Upper lobe of left lung (tissue), 6 donors: ENCODE measurements around the gene KITLG. TPM values are rescaled to one million over a fixed set of nuclear protein-coding genes. Genes with fewer than 3 reads are reported as not detected.
A peak's percentile ranks its signal among the peaks of the same experiment; 100 is the strongest.
"Not testable (repeated sequence)": the region's sequence is repeated elsewhere in the genome, so short reads cannot be mapped to it uniquely, and the experiment has no call there.

Experiments
- ATAC-seq, 2 donors: fragments of 200-7000 bp; cut with Tn5 transposase; one replicate each; pipeline ENCODE4 v1.9.1; 2022; ENCODE audit warnings: mild to moderate bottlenecking in 2 of 2, moderate library complexity in 2 of 2; ENCODE audit not compliant: low FRiP score in 2 of 2
- DNase-seq, 2 donors: peaks; one replicate each; pipeline ENCODE4 v3.0.0-alpha.2; 2019 to 2020
- H3K27ac ChIP-seq, 4 donors: fragments of 200-600 bp; sonication (generic); one replicate each; pipeline ENCODE4 v1.5.1; 2016 to 2019
- H3K27me3 ChIP-seq, 4 donors: fragments of 200-600 bp; sonication (generic); one replicate each; pipeline ENCODE4 v1.5.1; 2017 to 2019
- H3K36me3 ChIP-seq, 4 donors: fragments of 200-600 bp; sonication (generic); one replicate each; pipeline ENCODE4 v1.5.1; 2016 to 2019
- H3K4me1 ChIP-seq, 4 donors: fragments of 200-600 bp; sonication (generic); one replicate each; pipeline ENCODE4 v1.5.1; 2018 to 2019
- H3K4me3 ChIP-seq, 4 donors: fragments of 200-600 bp; sonication (generic); one replicate each; pipeline ENCODE4 v1.5.1; 2017 to 2019; ENCODE audit warnings: mild to moderate bottlenecking in 2 of 4, moderate library complexity in 1 of 4
- H3K9me3 ChIP-seq, 4 donors: fragments of 200-600 bp; sonication (generic); one replicate each; pipeline ENCODE4 v1.5.1; 2018 to 2019
- EP300 ChIP-seq, 4 donors: sonication (generic); formaldehyde crosslinking; IDR thresholded peaks; one replicate each; pipeline ENCODE4 v1.5.1; 2017; ENCODE audit warnings: antibody characterized with exemption in 4 of 4, control low read depth in 2 of 4
- POLR2A ChIP-seq, 4 donors: fragments of 450-650 bp; IDR thresholded peaks; one replicate each; pipeline ENCODE4 v1.5.1; 2016 to 2017; ENCODE audit warnings: antibody characterized with exemption in 4 of 4, mild to moderate bottlenecking in 2 of 4
- POLR2AphosphoS5 ChIP-seq, 2 donors: sonication (generic); formaldehyde crosslinking; IDR thresholded peaks; one replicate each; pipeline ENCODE4 v1.5.1; 2017; ENCODE audit warnings: antibody characterized with exemption in 2 of 2
- WGBS, 2 donors: methylation state at CpG; one replicate each; pipeline ENCODE4 v1.1.5; 2017 to 2018; 5-methylcytosine and 5-hydroxymethylcytosine counted together
- total RNA-seq, 6 donors: library from RNA; depleted of rRNA in 4 of 6; stranded (reverse); fragments of >200 nt in 4 of 6; gene quantifications; one replicate each; pipeline versions ENCODE4 v1.1.0 to v1.2.1, GENCODE V29; 2016 to 2021
- TF ChIP-seq, protein P1 (sequence below), 6 experiments: fragments of 450-650 bp in 4 of 6; fragments of 200-600 bp in 2 of 6; sonication (generic) in 2 of 6; IDR thresholded peaks; one replicate each; pipeline ENCODE4 v1.5.1; 2016 to 2019; ENCODE audit warnings: antibody characterized with exemption in 6 of 6
- donor health status: DM: no; HTN: no; CAD: no; lungs with moderate emphysema.
- donor health status: DM: no; HTN: yes; CAD: no; lungs with severe emphysema.

The KITLG gene
- total RNA-seq, result 10 to 100 TPM; 10.2 to 72.7 (median 36.6) TPM

DNA sequence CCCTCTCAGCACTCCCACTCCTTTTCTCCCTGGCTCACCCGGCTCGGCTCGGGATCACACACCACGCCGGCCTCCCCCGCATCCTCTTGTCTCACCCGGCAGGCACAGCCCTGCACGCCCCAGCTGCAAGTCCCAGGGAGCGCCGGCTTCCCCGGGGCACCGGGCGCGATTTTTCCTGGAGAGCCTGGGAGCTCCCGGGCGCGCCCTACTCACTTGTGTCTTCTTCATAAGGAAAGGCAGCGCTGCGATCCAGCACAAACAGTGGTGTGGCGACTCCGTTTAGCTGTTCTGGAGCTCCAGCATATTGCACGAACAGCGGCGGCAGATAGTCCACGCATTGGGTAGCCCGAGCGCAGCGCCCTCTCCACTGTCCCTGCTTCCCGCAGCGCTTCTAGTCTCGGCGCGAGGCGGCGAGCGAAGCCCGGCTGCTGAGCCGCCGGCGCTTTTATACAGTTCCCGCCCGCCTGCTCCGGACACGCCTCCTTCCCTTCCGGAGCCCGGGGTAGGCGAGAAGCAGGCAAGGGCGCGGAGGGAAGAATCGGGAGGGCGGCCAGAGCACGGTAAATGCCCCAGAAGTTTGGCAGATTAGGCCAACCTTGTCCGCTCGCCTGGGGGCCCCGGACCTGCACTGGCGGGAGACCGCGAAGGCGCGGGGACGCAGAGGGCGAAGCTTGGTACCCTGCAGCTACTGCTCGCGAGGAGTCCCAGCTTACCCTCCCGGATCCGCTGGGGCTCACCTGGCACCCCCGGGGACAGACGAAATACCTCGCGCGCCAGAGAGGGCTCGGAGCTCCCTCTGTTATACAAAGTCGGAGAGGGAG lies at the start of gene KITLG:
Gene KITLG, minus strand, starts transcription at position 421 of the 821 bp plus-strand sequence. Its CDS starts 193 bp downstream, at position 228.
- Histone ChIP-seq H3K27me3 (peaks cover 0 to 2% (median 0%) of the 10 kb centered on the region in 4 donors), H3K36me3 (no peaks in the 10 kb centered on the region), H3K4me1 (peaks cover 0 to 21% (median 10%) of the 10 kb centered on the region in 4 donors), H3K4me3 (peak within 1 kb of the TSS; percentile 58 to 84 (median 80)), H3K9me3 (no peaks in the 10 kb centered on the region), H3K27ac (peak within 1 kb of the TSS; percentile 70 to 89 (median 79))
- WGBS, 2 donors, result 0 to 7% methylated on average over 16 to 39 of the region's 73 CpGs
- ATAC-seq (peak; percentile 95 to 96), DNase-seq (peak; percentile 85 to 95)
- TF ChIP-seq POLR2A (IDR thresholded peaks at IDR 0.05) (peak in 3 of 4 donors; percentile 66 to 79 (median 77)), POLR2AphosphoS5 (IDR thresholded peaks at IDR 0.05) (peak; percentile 69 to 95), EP300 (IDR thresholded peaks at IDR 0.05) (no peak)
- TF ChIP-seq, protein P1, sequence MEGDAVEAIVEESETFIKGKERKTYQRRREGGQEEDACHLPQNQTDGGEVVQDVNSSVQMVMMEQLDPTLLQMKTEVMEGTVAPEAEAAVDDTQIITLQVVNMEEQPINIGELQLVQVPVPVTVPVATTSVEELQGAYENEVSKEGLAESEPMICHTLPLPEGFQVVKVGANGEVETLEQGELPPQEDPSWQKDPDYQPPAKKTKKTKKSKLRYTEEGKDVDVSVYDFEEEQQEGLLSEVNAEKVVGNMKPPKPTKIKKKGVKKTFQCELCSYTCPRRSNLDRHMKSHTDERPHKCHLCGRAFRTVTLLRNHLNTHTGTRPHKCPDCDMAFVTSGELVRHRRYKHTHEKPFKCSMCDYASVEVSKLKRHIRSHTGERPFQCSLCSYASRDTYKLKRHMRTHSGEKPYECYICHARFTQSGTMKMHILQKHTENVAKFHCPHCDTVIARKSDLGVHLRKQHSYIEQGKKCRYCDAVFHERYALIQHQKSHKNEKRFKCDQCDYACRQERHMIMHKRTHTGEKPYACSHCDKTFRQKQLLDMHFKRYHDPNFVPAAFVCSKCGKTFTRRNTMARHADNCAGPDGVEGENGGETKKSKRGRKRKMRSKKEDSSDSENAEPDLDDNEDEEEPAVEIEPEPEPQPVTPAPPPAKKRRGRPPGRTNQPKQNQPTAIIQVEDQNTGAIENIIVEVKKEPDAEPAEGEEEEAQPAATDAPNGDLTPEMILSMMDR (IDR thresholded peaks at IDR 0.05), result peak in 3 of 6 experiments; percentile 25 to 43 (median 29)

DNA sequence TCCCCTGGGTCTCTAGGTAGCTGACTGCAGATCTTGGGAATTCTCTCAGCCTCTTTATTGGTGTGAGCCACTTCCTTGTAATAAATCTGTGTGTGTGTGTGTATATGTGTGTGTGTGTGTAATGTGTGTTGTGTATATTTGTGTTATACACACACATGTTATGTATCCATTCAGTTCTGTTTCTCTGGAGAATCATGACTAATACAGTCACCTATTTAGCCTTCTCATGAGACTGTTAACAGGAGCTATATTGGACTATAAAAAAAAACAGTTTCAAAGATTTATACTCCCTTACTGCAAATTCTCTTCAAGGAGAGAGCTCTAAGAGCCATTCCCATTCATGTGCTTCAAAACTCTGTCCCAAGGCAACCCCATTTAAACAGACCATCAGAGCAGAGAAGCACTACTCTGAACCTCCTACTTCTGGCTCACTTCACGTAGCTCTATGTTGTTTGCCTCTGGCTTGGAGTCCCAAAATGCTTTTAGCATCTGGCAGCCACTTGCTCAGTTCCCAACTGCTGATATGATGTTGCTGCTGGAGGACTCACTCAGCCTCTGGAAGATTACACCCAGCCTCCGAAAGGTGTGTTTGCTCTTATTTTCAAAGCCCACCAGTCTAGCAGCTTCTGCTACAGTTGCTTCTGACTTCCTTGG lies 48.7 kb upstream of the KITLG start:
- TF ChIP-seq POLR2A (IDR thresholded peaks at IDR 0.05) (no peak), EP300 (IDR thresholded peaks at IDR 0.05) (no peak), POLR2AphosphoS5 (IDR thresholded peaks at IDR 0.05) (no peak)
- TF ChIP-seq, protein P1 (IDR thresholded peaks at IDR 0.05), result no peak
- no peak for DNase-seq
- H3K4me3 ChIP-seq, result no peak overlapping the region
- ATAC-seq, result no peak
- H3K36me3 ChIP-seq, result no peaks in the 10 kb centered on the region
- no peaks in the 10 kb centered on the region for H3K27me3 ChIP-seq
- H3K9me3 ChIP-seq, result no peaks in the 10 kb centered on the region
- H3K27ac ChIP-seq, result no peak overlapping the region
- WGBS, 2 donors, result 63 to 65% methylated on average over 2 of the region's 2 CpGs
- H3K4me1 ChIP-seq, result no peaks in the 10 kb centered on the region

DNA sequence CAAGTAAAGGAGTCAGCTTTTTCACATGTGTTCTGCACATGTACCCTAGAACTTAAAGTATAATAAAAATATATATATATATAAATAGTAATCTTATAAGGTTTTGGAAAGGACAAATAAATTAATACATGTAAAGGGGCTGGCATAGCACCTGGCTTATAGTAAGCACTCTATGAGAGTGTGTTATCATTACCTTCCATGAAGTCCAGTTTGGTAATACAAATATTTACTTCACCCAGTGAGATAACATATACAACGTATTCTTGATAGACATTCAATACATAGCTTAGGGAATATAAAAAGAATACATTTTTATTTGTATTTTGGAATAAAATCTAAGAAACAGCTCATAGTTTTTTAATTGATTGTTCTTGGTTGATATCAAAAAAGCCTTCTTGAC lies 47.8 kb upstream of the KITLG start:
- H3K36me3 ChIP-seq, H3K27ac ChIP-seq, H3K4me1 ChIP-seq, H3K4me3 ChIP-seq, ATAC-seq, DNase-seq, H3K27me3 ChIP-seq, H3K9me3 ChIP-seq: not testable (repeated sequence)
- 46 to 63% methylated on average over 1 of the region's 1 CpG for WGBS, 2 donors

DNA sequence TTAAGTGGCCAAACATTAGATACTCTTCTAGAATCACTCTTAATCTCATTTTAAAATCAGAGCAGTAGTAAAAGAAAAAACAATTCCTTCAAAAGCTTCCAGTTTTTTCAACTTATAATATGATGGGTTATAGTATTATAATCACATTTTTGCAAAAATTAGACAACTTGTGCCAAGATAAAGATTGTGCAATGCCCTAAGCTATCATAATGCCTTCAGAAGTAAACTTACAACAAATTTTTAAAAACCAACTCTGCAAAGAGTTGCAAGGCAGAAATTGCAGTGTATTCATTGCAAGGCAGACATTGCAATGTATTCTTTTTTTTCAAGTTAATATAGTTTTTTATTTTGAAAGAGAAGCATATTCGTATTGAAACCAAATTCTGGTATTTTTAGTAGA lies 47.2 kb upstream of the KITLG start:
- H3K4me1 ChIP-seq, result no peaks in the 10 kb centered on the region
- DNase-seq, result no peak
- H3K9me3 ChIP-seq, result no peaks in the 10 kb centered on the region
- H3K4me3 ChIP-seq, result no peak overlapping the region
- H3K27ac ChIP-seq, result no peak overlapping the region
- 73 to 80% methylated on average over 1 of the region's 1 CpG for WGBS, 2 donors
- no peak for ATAC-seq
- H3K27me3 ChIP-seq, result no peaks in the 10 kb centered on the region
- TF ChIP-seq POLR2AphosphoS5 (IDR thresholded peaks at IDR 0.05), result no peak
- TF ChIP-seq, protein P1 (IDR thresholded peaks at IDR 0.05), result no peak
- TF ChIP-seq POLR2A (IDR thresholded peaks at IDR 0.05), result no peak
- TF ChIP-seq EP300 (IDR thresholded peaks at IDR 0.05), result no peak
- H3K36me3 ChIP-seq, result no peaks in the 10 kb centered on the region

- Histone ChIP-seq H3K27me3 (no peaks in the 10 kb centered on the region), H3K27ac (no peak overlapping the region), H3K4me3 (no peak overlapping the region), H3K36me3 (no peaks in the 10 kb centered on the region), H3K9me3 (no peaks in the 10 kb centered on the region), H3K4me1 (no peaks in the 10 kb centered on the region)
- TF ChIP-seq POLR2A (IDR thresholded peaks at IDR 0.05) (no peak), POLR2AphosphoS5 (IDR thresholded peaks at IDR 0.05) (no peak), EP300 (IDR thresholded peaks at IDR 0.05) (no peak)
- TF ChIP-seq, protein P1 (IDR thresholded peaks at IDR 0.05), result no peak
- DNase-seq (peak in 1 of 2 donors; percentile 15), ATAC-seq (no peak)
- 83 to 86% methylated on average over 7 of the region's 7 CpGs for WGBS, 2 donors
Observed at GRCh38 chr12:88625356-88625755, 45.1 kb upstream of the KITLG start.
